Astrocyte of the spinal cord (primary cell): ENCODE data around the gene ZP3.
"Not testable (repeated sequence)": the region's sequence is repeated elsewhere in the genome, so short reads cannot be mapped to it uniquely, and the experiment has no call there.

Experiments used
- DNase-seq: peaks from one replicate; pipeline ENCODE4 v3.0.0; 2011; ENCODE audit warnings: low read depth, low spot score
- H3K4me3 ChIP-seq: 2 replicates; pipeline ENCODE4 v1.5.1; 2011; ENCODE audit warnings: low read depth, mild to moderate bottlenecking, low read length, moderate library complexity
- in situ Hi-C: cut with HindIII; loops from 2 replicates; pipeline ENCODE4 v1.10.0; 2017; ENCODE audit warnings: low sequenced_read_pairs

ZP3 gene

GRCh38 chr7:76460767-76461166 is 36.0 kb downstream of the ZP3 start:
- in situ Hi-C loops, H3K4me3 ChIP-seq, DNase-seq: not testable (repeated sequence)

- DNase-seq, in situ Hi-C loops: not testable (repeated sequence)
- peak within 1 kb of the TSS; percentile 40 for H3K4me3 ChIP-seq
Observed at GRCh38 chr7:76461464-76462101, 36.8 kb downstream of the ZP3 start, which contains the start of gene DTX2. TSS of gene DTX2 (plus strand) at chr7:76461709. CDS start at chr7:76480510, 18,801 bp downstream.

GRCh38 chr7:76462271-76462882 is 37.6 kb downstream of the ZP3 start:
- DNase-seq, H3K4me3 ChIP-seq, in situ Hi-C loops: not testable (repeated sequence)

- H3K4me3 ChIP-seq, result not testable (repeated sequence)
Observed at GRCh38 chr7:76464959-76465358, 40.2 kb downstream of the ZP3 start.

GRCh38 chr7:76465950-76466349 is 41.2 kb downstream of the ZP3 start:
- H3K4me3 ChIP-seq, in situ Hi-C loops, DNase-seq: not testable (repeated sequence)

More at GRCh38 chr7:76464959-76465358, 40.2 kb downstream of the ZP3 start:
- DNase-seq, in situ Hi-C loops: not testable (repeated sequence)

- H3K4me3 ChIP-seq, DNase-seq, in situ Hi-C loops: not testable (repeated sequence)
Observed at GRCh38 chr7:76467743-76468404, 43.1 kb downstream of the ZP3 start.

- DNase-seq, in situ Hi-C loops, H3K4me3 ChIP-seq: not testable (repeated sequence)
Observed at GRCh38 chr7:76471556-76472221, 46.9 kb downstream of the ZP3 start.

GRCh38 chr7:76473097-76473496 is 48.3 kb downstream of the ZP3 start:
- DNase-seq, in situ Hi-C loops: not testable (repeated sequence)

GRCh38 chr7:76476280-76476679 is 51.5 kb downstream of the ZP3 start:
- H3K4me3 ChIP-seq, DNase-seq, in situ Hi-C loops: not testable (repeated sequence)

More at GRCh38 chr7:76473097-76473496, 48.3 kb downstream of the ZP3 start:
- H3K4me3 ChIP-seq, result not testable (repeated sequence)

- H3K4me3 ChIP-seq, in situ Hi-C loops, DNase-seq: not testable (repeated sequence)
Observed at GRCh38 chr7:76476742-76477474, 52.2 kb downstream of the ZP3 start.

- H3K4me3 ChIP-seq, in situ Hi-C loops, DNase-seq: not testable (repeated sequence)
Observed at GRCh38 chr7:76479628-76480027, 54.9 kb downstream of the ZP3 start.

GRCh38 chr7:76480403-76481253 is 55.9 kb downstream of the ZP3 start:
- in situ Hi-C loops, H3K4me3 ChIP-seq: not testable (repeated sequence)
- DNase-seq, result peak; percentile 59

GRCh38 chr7:76482660-76483059 is 57.9 kb downstream of the ZP3 start:
- H3K4me3 ChIP-seq, in situ Hi-C loops, DNase-seq: not testable (repeated sequence)

- in situ Hi-C loops, H3K4me3 ChIP-seq, DNase-seq: not testable (repeated sequence)
Observed at GRCh38 chr7:76483081-76483480, 58.3 kb downstream of the ZP3 start.

- DNase-seq, in situ Hi-C loops, H3K4me3 ChIP-seq: not testable (repeated sequence)
Observed at GRCh38 chr7:76484456-76484855, 59.7 kb downstream of the ZP3 start.
